Natural killer cell (primary cell): ENCODE results near the gene JMJD1C. TPM values are rescaled to one million over a fixed set of nuclear protein-coding genes. Genes with fewer than 3 reads are reported as not detected.

Experiments used
- ATAC-seq, 3 donors: fragments of 150-1000 bp in 2 of 3; fragments of 200-7000 bp in 1 of 3; cut with Tn5 transposase; 1 replicate in 1 of 3; 2 replicates in 2 of 3; pipeline ENCODE4 v1.10.0; 2021; ENCODE audit warnings: mild to moderate bottlenecking in 2 of 3, moderate library complexity in 2 of 3
- DNase-seq, 2 donors: peaks; one replicate each; pipeline versions ENCODE4 v3.0.0 to v3.0.0-alpha.2; 2013 to 2021; ENCODE audit warnings: mixed read lengths in 1 of 2
- H3K27ac ChIP-seq: one replicate; pipeline ENCODE4 v1.5.1; 2013; ENCODE audit warnings: mild to moderate bottlenecking, low read length
- H3K27me3 ChIP-seq: one replicate; pipeline ENCODE4 v1.6.1; 2013; ENCODE audit warnings: low read length; ENCODE audit not compliant: control insufficient read depth, insufficient read depth
- H3K36me3 ChIP-seq: one replicate; pipeline ENCODE4 v1.6.1; 2013; ENCODE audit warnings: low read length; ENCODE audit not compliant: control insufficient read depth, insufficient read depth
- H3K4me1 ChIP-seq: one replicate; pipeline ENCODE4 v1.6.1; 2013; ENCODE audit warnings: low read length; ENCODE audit not compliant: control insufficient read depth, insufficient read depth
- H3K4me3 ChIP-seq: one replicate; pipeline ENCODE4 v1.5.1; 2013; ENCODE audit warnings: low read length
- H3K9me3 ChIP-seq: one replicate; pipeline ENCODE4 v1.6.1; 2013; ENCODE audit warnings: low read length; ENCODE audit not compliant: control insufficient read depth, insufficient read depth
- H3K27ac Mint-ChIP-seq, 2 donors: one replicate each; pipeline ENCODE4 v1.8.0; 2022; ENCODE audit warnings: mild to moderate bottlenecking in 2 of 2, mixed read lengths in 2 of 2, moderate library complexity in 1 of 2
- H3K27me3 Mint-ChIP-seq, 2 donors: one replicate each; pipeline ENCODE4 v1.8.0; 2022; ENCODE audit warnings: low read depth in 2 of 2, mixed read lengths in 2 of 2
- H3K36me3 Mint-ChIP-seq: one replicate; pipeline ENCODE4 v1.8.0; 2022; ENCODE audit warnings: mixed read lengths
- H3K4me1 Mint-ChIP-seq, 2 donors: one replicate each; pipeline ENCODE4 v1.8.0; 2022; ENCODE audit warnings: mixed read lengths in 2 of 2
- H3K4me3 Mint-ChIP-seq: one replicate; pipeline ENCODE4 v1.8.0; 2022; ENCODE audit warnings: mild to moderate bottlenecking, moderate library complexity, mixed read lengths
- H3K9me3 Mint-ChIP-seq, 2 donors: one replicate each; pipeline ENCODE4 v1.8.0; 2022; ENCODE audit warnings: mixed read lengths in 2 of 2
- WGBS: methylation state at CpG from one replicate; pipeline ENCODE4 v1.1.7; 2013; ENCODE audit warnings: missing lambda C conversion rate; ENCODE audit not compliant: insufficient coverage; 5-methylcytosine and 5-hydroxymethylcytosine counted together
- intact Hi-C: fragments of 100-400 bp; cut with micrococcal nuclease; formaldehyde crosslinking; loops from one replicate; pipeline ENCODE4 v1.14.2; 2022
- total RNA-seq, 4 donors: library from RNA; stranded (reverse); fragments of 120-200 nt in 1 of 4; gene quantifications; one replicate each; pipeline versions ENCODE4 v1.2.3 to v1.2.4, GENCODE V29; 2013 to 2022
- TF ChIP-seq, protein P1 (sequence below): fragments of 200-600 bp; IDR thresholded peaks from one replicate; pipeline ENCODE4 v1.8.0; 2022; ENCODE audit warnings: antibody characterized with exemption

The JMJD1C gene
- total RNA-seq, 3 donors from 2014 or later (not counting 1 experiment from before 2014, with no cell fraction given) = 125 to 208 (median 156) TPM

- Histone ChIP-seq H3K4me1 (peaks cover 16% of the 10 kb centered on the region), H3K27me3 (no peaks in the 10 kb centered on the region), H3K36me3 (peaks cover 5% of the 10 kb centered on the region), H3K4me3 (no peak overlapping the region), H3K9me3 (no peaks in the 10 kb centered on the region), H3K27ac (no peak overlapping the region)
- ATAC-seq = peak in 1 of 3 donors; percentile 19
- intact Hi-C loops = no loop called here
- TF ChIP-seq, protein P1, sequence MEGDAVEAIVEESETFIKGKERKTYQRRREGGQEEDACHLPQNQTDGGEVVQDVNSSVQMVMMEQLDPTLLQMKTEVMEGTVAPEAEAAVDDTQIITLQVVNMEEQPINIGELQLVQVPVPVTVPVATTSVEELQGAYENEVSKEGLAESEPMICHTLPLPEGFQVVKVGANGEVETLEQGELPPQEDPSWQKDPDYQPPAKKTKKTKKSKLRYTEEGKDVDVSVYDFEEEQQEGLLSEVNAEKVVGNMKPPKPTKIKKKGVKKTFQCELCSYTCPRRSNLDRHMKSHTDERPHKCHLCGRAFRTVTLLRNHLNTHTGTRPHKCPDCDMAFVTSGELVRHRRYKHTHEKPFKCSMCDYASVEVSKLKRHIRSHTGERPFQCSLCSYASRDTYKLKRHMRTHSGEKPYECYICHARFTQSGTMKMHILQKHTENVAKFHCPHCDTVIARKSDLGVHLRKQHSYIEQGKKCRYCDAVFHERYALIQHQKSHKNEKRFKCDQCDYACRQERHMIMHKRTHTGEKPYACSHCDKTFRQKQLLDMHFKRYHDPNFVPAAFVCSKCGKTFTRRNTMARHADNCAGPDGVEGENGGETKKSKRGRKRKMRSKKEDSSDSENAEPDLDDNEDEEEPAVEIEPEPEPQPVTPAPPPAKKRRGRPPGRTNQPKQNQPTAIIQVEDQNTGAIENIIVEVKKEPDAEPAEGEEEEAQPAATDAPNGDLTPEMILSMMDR = no peak
- no peaks in the 10 kb centered on the region for H3K9me3 Mint-ChIP-seq
- H3K4me3 Mint-ChIP-seq = no peak overlapping the region
- peaks cover 24 to 46% of the 10 kb centered on the region in 2 donors for H3K4me1 Mint-ChIP-seq
- H3K27ac Mint-ChIP-seq = peak overlapping the region in 1 of 2 donors; percentile 1
- H3K36me3 Mint-ChIP-seq = no peaks in the 10 kb centered on the region
- no peaks in the 10 kb centered on the region for H3K27me3 Mint-ChIP-seq
- DNase-seq = no peak
Observed at GRCh38 chr10:63252095-63252762, 213.5 kb downstream of the JMJD1C start.

DNA sequence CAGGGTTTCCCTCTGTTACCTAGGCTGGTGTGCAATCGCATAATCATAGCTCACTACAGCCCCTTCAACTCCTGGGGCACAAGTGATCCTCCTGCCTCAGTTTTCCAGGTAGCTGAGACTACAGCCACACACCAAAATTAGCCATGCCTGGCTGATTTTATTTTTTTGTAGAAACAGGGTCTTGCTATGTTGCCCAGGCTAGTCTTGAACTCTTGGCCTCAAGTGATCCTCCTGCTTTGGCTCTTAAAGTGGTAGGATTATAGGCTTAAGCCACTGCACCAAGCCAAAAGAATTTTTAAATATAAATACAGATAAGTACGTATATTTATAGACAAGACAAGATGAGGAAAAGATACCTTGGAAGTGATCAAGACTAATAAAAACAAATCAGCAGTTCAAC is 215.7 kb downstream of the JMJD1C start:
- no peaks in the 10 kb centered on the region for H3K9me3 ChIP-seq
- Mint-ChIP-seq H3K4me1 (peaks cover 26 to 50% of the 10 kb centered on the region in 2 donors), H3K36me3 (no peaks in the 10 kb centered on the region), H3K27ac (no peak overlapping the region), H3K4me3 (no peak overlapping the region), H3K27me3 (no peaks in the 10 kb centered on the region), H3K9me3 (peaks cover 0 to 3% of the 10 kb centered on the region in 2 donors)
- H3K27ac ChIP-seq = no peak overlapping the region
- ATAC-seq (no peak), DNase-seq (no peak)
- H3K4me1 ChIP-seq = peaks cover 9% of the 10 kb centered on the region
- no peaks in the 10 kb centered on the region for H3K36me3 ChIP-seq
- no peaks in the 10 kb centered on the region for H3K27me3 ChIP-seq
- intact Hi-C loops = no loop called here
- no peak overlapping the region for H3K4me3 ChIP-seq
- WGBS = 100% methylated on average over 1 of the region's 2 CpGs
- TF ChIP-seq, protein P1 = no peak

DNA sequence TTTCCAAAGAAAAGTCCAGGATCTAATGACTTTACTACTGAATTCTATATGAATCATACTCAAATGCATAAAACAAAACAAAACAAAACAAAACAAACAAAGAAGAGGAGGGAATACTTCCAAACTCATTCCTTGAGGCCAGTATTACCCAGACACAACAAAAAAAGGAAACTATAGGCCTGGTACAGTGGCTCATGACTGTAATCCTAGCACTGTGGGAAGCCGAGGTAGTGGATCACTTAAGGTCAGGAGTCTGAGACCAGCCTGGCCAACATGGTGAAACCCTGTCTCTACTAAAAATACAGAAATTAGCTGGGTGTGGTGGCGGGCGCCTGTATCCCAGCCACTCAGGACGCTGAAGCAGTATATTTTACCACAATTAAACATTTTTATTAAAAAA is 218.0 kb downstream of the JMJD1C start:
- Histone ChIP-seq H3K4me3 (no peak overlapping the region), H3K9me3 (no peaks in the 10 kb centered on the region), H3K36me3 (no peaks in the 10 kb centered on the region), H3K27me3 (no peaks in the 10 kb centered on the region), H3K4me1 (peaks cover 10% of the 10 kb centered on the region), H3K27ac (no peak overlapping the region)
- DNase-seq (no peak), ATAC-seq (peak in 1 of 3 donors; percentile 5)
- WGBS = 99% methylated on average over 4 of the region's 4 CpGs
- H3K36me3 Mint-ChIP-seq = no peaks in the 10 kb centered on the region
- H3K27me3 Mint-ChIP-seq = no peaks in the 10 kb centered on the region
- H3K4me3 Mint-ChIP-seq = no peak overlapping the region
- H3K4me1 Mint-ChIP-seq = peaks cover 24 to 53% of the 10 kb centered on the region in 2 donors
- intact Hi-C loops = no loop called here
- TF ChIP-seq, protein P1 = no peak
- H3K27ac Mint-ChIP-seq = no peak overlapping the region
- H3K9me3 Mint-ChIP-seq = peaks cover 0 to 3% of the 10 kb centered on the region in 2 donors

- Histone ChIP-seq H3K27me3 (no peaks in the 10 kb centered on the region), H3K27ac (no peak overlapping the region), H3K36me3 (no peaks in the 10 kb centered on the region), H3K4me3 (no peak overlapping the region), H3K9me3 (no peaks in the 10 kb centered on the region), H3K4me1 (peaks cover 13% of the 10 kb centered on the region)
- Mint-ChIP-seq H3K27ac (peak overlapping the region in 1 of 2 donors; percentile 19), H3K9me3 (peaks cover 0 to 3% of the 10 kb centered on the region in 2 donors), H3K27me3 (no peaks in the 10 kb centered on the region), H3K4me1 (peaks cover 26 to 53% of the 10 kb centered on the region in 2 donors), H3K36me3 (no peaks in the 10 kb centered on the region), H3K4me3 (no peak overlapping the region)
- ATAC-seq (no peak), DNase-seq (no peak)
- intact Hi-C loops = no loop called here
- TF ChIP-seq, protein P1 = no peak
- WGBS = 79% methylated on average over 2 of the region's 3 CpGs
Observed at GRCh38 chr10:63246356-63246755, 219.4 kb downstream of the JMJD1C start.
